Panc1 (cell line): Measurements from ENCODE around the gene CDX1. TPM values are rescaled to one million over a fixed set of nuclear protein-coding genes. Genes with fewer than 3 reads are reported as not detected.

Source experiments
- ATAC-seq: fragments of 200-7000 bp; cut with Tn5 transposase; 2 replicates; pipeline ENCODE4 v1.9.1; 2020; ENCODE audit warnings: mild to moderate bottlenecking, moderate library complexity
- BruUV-seq: library from RNA; stranded (reverse); fragments of 400-500 nt; replicated peaks from 2 replicates; lab custom pipeline; 2021; lab: Mats Ljungman, UMichigan
- CTCF ChIA-PET: fragments of 300-600 bp; sonication (Branson Sonifier 250); formaldehyde crosslinking; loops from one replicate; lab custom pipeline; 2022; ENCODE audit warnings: antibody characterized with exemption; lab: Charles Lee
- POLR2A ChIA-PET: fragments of 300-600 bp; sonication (Branson Sonifier 250); formaldehyde crosslinking; loops from one replicate; lab custom pipeline; 2022; ENCODE audit warnings: antibody characterized with exemption; lab: Charles Lee
- DNase-seq: peaks from one replicate; pipeline ENCODE4 v3.0.0-alpha.2; 2010; ENCODE audit warnings: low read depth, low spot score
- H3K27ac ChIP-seq: 2 replicates; pipeline ENCODE4 v1.5.1; 2011; ENCODE audit warnings: mild to moderate bottlenecking, low read length, inconsistent platforms
- H3K27me3 ChIP-seq: fragments of 200-500 bp; sonication (Bioruptor generic); 2 replicates; pipeline ENCODE4 v1.6.0; 2014; ENCODE audit warnings: low read length, inconsistent platforms; ENCODE audit not compliant: control insufficient read depth, insufficient read depth
- H3K36me3 ChIP-seq: fragments of 200-500 bp; sonication (Bioruptor generic); 2 replicates; pipeline ENCODE4 v1.5.1; 2014; ENCODE audit warnings: inconsistent platforms, mild to moderate bottlenecking, low read length, moderate library complexity; ENCODE audit not compliant: control insufficient read depth, insufficient read depth
- H3K4me1 ChIP-seq: 2 replicates; pipeline ENCODE4 v1.5.1; 2011; ENCODE audit warnings: inconsistent platforms, mild to moderate bottlenecking, low read length, moderate library complexity; ENCODE audit not compliant: control insufficient read depth, insufficient read depth
- H3K4me3 ChIP-seq, 2 experiments: 2 replicates each; pipeline ENCODE4 v1.5.1; 2011 to 2012; ENCODE audit warnings: low read depth in 2 of 2, low read length in 2 of 2, mild to moderate bottlenecking in 2 of 2, inconsistent platforms in 1 of 2, moderate library complexity in 1 of 2
- H3K9me3 ChIP-seq: fragments of 200-500 bp; sonication (Bioruptor generic); 2 replicates; pipeline ENCODE4 v1.5.1; 2014; ENCODE audit warnings: low read depth, mild to moderate bottlenecking, inconsistent platforms, low read length, moderate library complexity; ENCODE audit not compliant: control insufficient read depth, insufficient read depth
- POLR2AphosphoS5 ChIP-seq: IDR thresholded peaks from 2 replicates; pipeline ENCODE4 v1.6.1; 2012; ENCODE audit warnings: mild to moderate bottlenecking, low read depth, low read length, moderate library complexity
- SIN3A ChIP-seq: IDR thresholded peaks from 2 replicates; pipeline ENCODE4 v1.6.1; 2012; ENCODE audit warnings: low read depth, mild to moderate bottlenecking, low read length, moderate library complexity, borderline replicate concordance; ENCODE audit not compliant: insufficient read depth
- TCF7L2 ChIP-seq: IDR thresholded peaks from 2 replicates; pipeline ENCODE4 v1.6.1; 2011; ENCODE audit warnings: mild to moderate bottlenecking, low read depth, low read length, inconsistent platforms
- in situ Hi-C: cut with HindIII; loops from 2 replicates; pipeline ENCODE4 v1.10.0; 2016; ENCODE audit warnings: low sequenced_read_pairs, low pct_unique_long_range_greater_than_20kb
- intact Hi-C: fragments of 100-400 bp; cut with micrococcal nuclease; formaldehyde crosslinking; loops from one replicate; pipeline ENCODE4 v1.10.0; 2022; ENCODE audit not compliant: unreplicated experiment
- total RNA-seq: library from RNA; stranded (reverse); gene quantifications from one replicate; pipeline ENCODE4 v1.2.1, GENCODE V29; 2021; ENCODE audit not compliant: unreplicated experiment
- TF ChIP-seq, protein P1 (sequence below): fragments of 450-650 bp; IDR thresholded peaks from 2 replicates; pipeline ENCODE4 v1.5.1; 2017; ENCODE audit warnings: mild to moderate bottlenecking
- TF ChIP-seq, protein P2 (sequence below), 2 experiments: IDR thresholded peaks; 2 replicates each; pipeline ENCODE4 v1.6.1; 2011 to 2012; ENCODE audit warnings: low read depth in 2 of 2, control low read depth in 1 of 2, low read length in 1 of 2, mild to moderate bottlenecking in 1 of 2, moderate library complexity in 1 of 2; ENCODE audit not compliant: insufficient read depth in 1 of 2

The CDX1 gene
- total RNA-seq, 1 experiment from 2014 or later, result not detected

DNA sequence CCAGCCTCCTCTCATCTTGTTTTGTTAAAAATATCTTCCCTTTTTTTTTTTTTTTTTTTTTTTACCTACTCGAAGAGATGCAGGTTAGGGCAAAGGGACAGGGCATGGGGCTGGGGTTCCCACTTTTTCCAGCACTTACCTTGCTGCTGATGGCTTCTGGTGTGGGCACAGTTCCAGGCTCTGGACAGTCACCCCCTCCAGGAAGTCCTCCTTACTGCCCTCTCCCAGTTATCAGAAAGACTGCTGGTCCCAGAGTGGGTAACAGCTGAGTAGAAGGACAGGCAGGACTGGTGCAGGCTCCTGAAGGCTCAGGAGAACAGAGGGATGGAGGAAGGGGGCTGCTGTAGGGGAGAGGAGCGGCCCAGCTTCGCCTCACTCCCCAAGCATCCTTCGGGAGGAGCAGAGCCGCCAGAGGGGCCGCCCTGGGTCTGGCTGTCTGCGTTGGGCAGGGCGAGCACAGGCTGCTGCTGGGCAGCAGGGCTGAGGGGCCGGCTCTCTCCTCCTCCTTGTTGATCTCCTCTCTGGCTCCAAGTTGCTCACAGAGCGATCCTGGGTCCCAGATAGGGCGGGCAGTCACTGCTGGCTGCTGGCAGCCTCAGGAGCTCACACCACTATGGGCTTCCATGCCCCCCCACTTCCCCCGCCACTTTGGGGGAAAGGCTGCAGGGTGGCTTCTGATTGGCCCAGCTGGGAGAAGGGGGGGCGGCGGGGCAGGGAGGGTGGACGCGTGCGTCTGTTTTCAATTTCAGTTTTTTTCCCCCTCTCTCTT lies 11.1 kb upstream of the CDX1 start, which contains the start of gene PDGFRB:
TSS of gene PDGFRB (minus strand) at position 588 of the 769 bp plus-strand sequence. CDS start 18,798 bp downstream, outside the sequence.
- H3K27ac ChIP-seq, result no peak within 1 kb of the TSS
- intact Hi-C loops, result no loop called here
- no peaks in the 10 kb centered on the region for H3K36me3 ChIP-seq
- in situ Hi-C loops, result no loop called here
- ATAC-seq (peak; percentile 71), DNase-seq (no peak)
- POLR2A ChIA-PET, result interaction anchor here (0.6 kb wide), 1 partner anchor 164 kb away, joined by 4 read pairs; no protein-coding TSS in a partner anchor
- no peaks in the 10 kb centered on the region for H3K27me3 ChIP-seq
- H3K4me3 ChIP-seq, result peak within 1 kb of the TSS; percentile 37 to 42
- TF ChIP-seq SIN3A (no peak), POLR2AphosphoS5 (no peak), TCF7L2 (no peak)
- TF ChIP-seq, protein P1, sequence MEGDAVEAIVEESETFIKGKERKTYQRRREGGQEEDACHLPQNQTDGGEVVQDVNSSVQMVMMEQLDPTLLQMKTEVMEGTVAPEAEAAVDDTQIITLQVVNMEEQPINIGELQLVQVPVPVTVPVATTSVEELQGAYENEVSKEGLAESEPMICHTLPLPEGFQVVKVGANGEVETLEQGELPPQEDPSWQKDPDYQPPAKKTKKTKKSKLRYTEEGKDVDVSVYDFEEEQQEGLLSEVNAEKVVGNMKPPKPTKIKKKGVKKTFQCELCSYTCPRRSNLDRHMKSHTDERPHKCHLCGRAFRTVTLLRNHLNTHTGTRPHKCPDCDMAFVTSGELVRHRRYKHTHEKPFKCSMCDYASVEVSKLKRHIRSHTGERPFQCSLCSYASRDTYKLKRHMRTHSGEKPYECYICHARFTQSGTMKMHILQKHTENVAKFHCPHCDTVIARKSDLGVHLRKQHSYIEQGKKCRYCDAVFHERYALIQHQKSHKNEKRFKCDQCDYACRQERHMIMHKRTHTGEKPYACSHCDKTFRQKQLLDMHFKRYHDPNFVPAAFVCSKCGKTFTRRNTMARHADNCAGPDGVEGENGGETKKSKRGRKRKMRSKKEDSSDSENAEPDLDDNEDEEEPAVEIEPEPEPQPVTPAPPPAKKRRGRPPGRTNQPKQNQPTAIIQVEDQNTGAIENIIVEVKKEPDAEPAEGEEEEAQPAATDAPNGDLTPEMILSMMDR, result no peak
- TF ChIP-seq, protein P2, sequence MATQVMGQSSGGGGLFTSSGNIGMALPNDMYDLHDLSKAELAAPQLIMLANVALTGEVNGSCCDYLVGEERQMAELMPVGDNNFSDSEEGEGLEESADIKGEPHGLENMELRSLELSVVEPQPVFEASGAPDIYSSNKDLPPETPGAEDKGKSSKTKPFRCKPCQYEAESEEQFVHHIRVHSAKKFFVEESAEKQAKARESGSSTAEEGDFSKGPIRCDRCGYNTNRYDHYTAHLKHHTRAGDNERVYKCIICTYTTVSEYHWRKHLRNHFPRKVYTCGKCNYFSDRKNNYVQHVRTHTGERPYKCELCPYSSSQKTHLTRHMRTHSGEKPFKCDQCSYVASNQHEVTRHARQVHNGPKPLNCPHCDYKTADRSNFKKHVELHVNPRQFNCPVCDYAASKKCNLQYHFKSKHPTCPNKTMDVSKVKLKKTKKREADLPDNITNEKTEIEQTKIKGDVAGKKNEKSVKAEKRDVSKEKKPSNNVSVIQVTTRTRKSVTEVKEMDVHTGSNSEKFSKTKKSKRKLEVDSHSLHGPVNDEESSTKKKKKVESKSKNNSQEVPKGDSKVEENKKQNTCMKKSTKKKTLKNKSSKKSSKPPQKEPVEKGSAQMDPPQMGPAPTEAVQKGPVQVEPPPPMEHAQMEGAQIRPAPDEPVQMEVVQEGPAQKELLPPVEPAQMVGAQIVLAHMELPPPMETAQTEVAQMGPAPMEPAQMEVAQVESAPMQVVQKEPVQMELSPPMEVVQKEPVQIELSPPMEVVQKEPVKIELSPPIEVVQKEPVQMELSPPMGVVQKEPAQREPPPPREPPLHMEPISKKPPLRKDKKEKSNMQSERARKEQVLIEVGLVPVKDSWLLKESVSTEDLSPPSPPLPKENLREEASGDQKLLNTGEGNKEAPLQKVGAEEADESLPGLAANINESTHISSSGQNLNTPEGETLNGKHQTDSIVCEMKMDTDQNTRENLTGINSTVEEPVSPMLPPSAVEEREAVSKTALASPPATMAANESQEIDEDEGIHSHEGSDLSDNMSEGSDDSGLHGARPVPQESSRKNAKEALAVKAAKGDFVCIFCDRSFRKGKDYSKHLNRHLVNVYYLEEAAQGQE (IDR thresholded peaks at IDR 0.05; ENCODE audit: insufficient read depth in 1 of 2, low read depth in 2 of 2, low read length in 1 of 2), result no peak
- no TSS peak for BruUV-seq
- H3K9me3 ChIP-seq, result no peaks in the 10 kb centered on the region
- peaks cover 8% of the 10 kb centered on the region for H3K4me1 ChIP-seq
- CTCF ChIA-PET, result interaction anchor here (0.6 kb wide), 1 partner anchor 232 kb away, joined by 5 read pairs; no protein-coding TSS in a partner anchor

DNA sequence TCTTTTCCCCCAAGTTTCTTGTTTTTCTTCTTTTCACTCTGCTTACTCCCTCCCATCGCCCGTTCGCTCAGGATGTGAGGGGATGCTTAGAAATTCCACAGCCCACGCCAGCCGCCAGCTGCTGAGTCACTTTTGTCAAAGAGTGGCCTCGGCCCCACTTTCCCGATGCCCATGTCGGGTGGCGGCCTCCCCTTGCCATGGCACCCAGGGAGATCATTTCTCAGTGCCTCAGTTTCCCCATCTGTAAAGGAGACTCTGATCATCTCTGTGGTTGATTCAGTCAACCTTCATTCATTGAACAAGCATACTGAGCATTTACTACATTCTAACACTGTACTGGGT lies 10.6 kb upstream of the CDX1 start:
- BruUV-seq, result no TSS peak
- TF ChIP-seq POLR2AphosphoS5 (no peak), SIN3A (no peak), TCF7L2 (no peak)
- TF ChIP-seq, protein P2 (IDR thresholded peaks at IDR 0.05; ENCODE audit: insufficient read depth in 1 of 2, low read depth in 2 of 2, low read length in 1 of 2), result no peak
- TF ChIP-seq, protein P1, result no peak
- H3K4me3 ChIP-seq, result peak overlapping the region; percentile 37 to 42
- no peaks in the 10 kb centered on the region for H3K9me3 ChIP-seq
- ChIA-PET POLR2A (no interaction called here), CTCF (interaction anchor here (0.6 kb wide), 1 partner anchor 231 kb away, joined by 5 read pairs; no protein-coding TSS in a partner anchor)
- ATAC-seq, result no peak
- H3K27ac ChIP-seq, result no peak overlapping the region
- no peaks in the 10 kb centered on the region for H3K27me3 ChIP-seq
- DNase-seq, result no peak
- in situ Hi-C loops, result no loop called here
- intact Hi-C loops, result no loop called here
- no peaks in the 10 kb centered on the region for H3K36me3 ChIP-seq
- peaks cover 8% of the 10 kb centered on the region for H3K4me1 ChIP-seq
